Colonic mucosa (tissue), 4 donors: ENCODE data around the gene TSSK2. TPM values are rescaled to one million over a fixed set of nuclear protein-coding genes. Genes with fewer than 3 reads are reported as not detected.

ENCODE experiments used
- DNase-seq: peaks from one replicate; pipeline ENCODE4 v3.0.0-alpha.2; 2020
- H3K27ac ChIP-seq: fragments of 200-600 bp; one replicate; pipeline ENCODE4 v1.8.0; 2021
- H3K27me3 ChIP-seq: fragments of 200-600 bp; one replicate; pipeline ENCODE4 v1.8.0; 2021
- H3K36me3 ChIP-seq: fragments of 200-600 bp; one replicate; pipeline ENCODE4 v1.8.0; 2021
- H3K4me1 ChIP-seq: fragments of 200-600 bp; one replicate; pipeline ENCODE4 v1.8.0; 2021; ENCODE audit warnings: mild to moderate bottlenecking
- H3K4me3 ChIP-seq: fragments of 200-600 bp; one replicate; pipeline ENCODE4 v1.8.0; 2021
- H3K9ac ChIP-seq, 2 donors: one replicate each; pipeline ENCODE4 v1.7.0; 2013; ENCODE audit warnings: control low read depth in 2 of 2, low read depth in 2 of 2, low read length in 2 of 2
- H3K9me3 ChIP-seq: fragments of 200-600 bp; one replicate; pipeline ENCODE4 v1.8.0; 2021
- intact Hi-C: fragments of 100-400 bp; cut with DNase I; formaldehyde crosslinking; loops from one replicate; pipeline ENCODE4 v1.14.1; 2022
- total RNA-seq, 2 donors: library from RNA; stranded (reverse); fragmentation: NEBNext Ultra II Directional in 1 of 2; extraction: Animal tissue kit (Norgen Biotek cat#: 25700) in 1 of 2; gene quantifications; one replicate each; pipeline ENCODE4 v1.2.1, GENCODE V29; 2021
- TF ChIP-seq, protein P1 (sequence below): fragments of 200-600 bp; IDR thresholded peaks from one replicate; pipeline ENCODE4 v1.8.0; 2022; ENCODE audit warnings: antibody characterized with exemption, mild to moderate bottlenecking
- donor health status: healthy.
- donor health status: DM: no; HTN: no; CAD: no.
- donor health status: DM: no; HTN: no; CAD: no.

The TSSK2 gene
- total RNA-seq, 2 donors from 2014 or later = not detected

DNA sequence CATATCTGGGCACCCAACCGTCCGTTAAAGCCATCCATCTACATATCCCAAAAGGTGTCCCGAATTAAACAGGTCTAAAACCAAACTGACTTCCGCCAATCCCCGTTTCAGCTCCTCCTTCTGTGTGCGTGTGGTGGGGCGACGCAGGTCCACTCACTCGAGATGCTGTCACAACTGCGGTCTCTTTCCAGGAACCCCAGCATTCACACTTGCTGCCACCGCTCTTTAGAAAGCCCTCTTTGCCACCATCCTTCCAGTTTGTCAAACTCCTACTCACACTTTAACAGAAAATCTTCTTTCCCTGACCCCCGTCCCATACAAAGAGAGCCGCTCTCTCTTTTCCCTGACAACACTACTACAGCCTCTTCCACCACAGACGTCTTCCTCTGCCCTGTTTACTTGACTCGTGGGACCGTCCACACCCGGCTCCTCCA lies 12.9 kb downstream of the TSSK2 start:
- DNase-seq = no peak
- H3K27me3 ChIP-seq = peaks cover 9% of the 10 kb centered on the region
- H3K4me1 ChIP-seq = peaks cover 6% of the 10 kb centered on the region
- H3K27ac ChIP-seq = peak overlapping the region; percentile 59
- TF ChIP-seq, protein P1, sequence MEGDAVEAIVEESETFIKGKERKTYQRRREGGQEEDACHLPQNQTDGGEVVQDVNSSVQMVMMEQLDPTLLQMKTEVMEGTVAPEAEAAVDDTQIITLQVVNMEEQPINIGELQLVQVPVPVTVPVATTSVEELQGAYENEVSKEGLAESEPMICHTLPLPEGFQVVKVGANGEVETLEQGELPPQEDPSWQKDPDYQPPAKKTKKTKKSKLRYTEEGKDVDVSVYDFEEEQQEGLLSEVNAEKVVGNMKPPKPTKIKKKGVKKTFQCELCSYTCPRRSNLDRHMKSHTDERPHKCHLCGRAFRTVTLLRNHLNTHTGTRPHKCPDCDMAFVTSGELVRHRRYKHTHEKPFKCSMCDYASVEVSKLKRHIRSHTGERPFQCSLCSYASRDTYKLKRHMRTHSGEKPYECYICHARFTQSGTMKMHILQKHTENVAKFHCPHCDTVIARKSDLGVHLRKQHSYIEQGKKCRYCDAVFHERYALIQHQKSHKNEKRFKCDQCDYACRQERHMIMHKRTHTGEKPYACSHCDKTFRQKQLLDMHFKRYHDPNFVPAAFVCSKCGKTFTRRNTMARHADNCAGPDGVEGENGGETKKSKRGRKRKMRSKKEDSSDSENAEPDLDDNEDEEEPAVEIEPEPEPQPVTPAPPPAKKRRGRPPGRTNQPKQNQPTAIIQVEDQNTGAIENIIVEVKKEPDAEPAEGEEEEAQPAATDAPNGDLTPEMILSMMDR = no peak
- H3K4me3 ChIP-seq = peak overlapping the region; percentile 71
- peak overlapping the region; percentile 73 to 81 for H3K9ac ChIP-seq
- H3K36me3 ChIP-seq = peaks cover 4% of the 10 kb centered on the region
- intact Hi-C loops = loop anchor here (2.0 kb wide), 1 partner anchor 21 kb away; the partner anchor contains the start of gene DGCR2
- H3K9me3 ChIP-seq = no peaks in the 10 kb centered on the region

DNA sequence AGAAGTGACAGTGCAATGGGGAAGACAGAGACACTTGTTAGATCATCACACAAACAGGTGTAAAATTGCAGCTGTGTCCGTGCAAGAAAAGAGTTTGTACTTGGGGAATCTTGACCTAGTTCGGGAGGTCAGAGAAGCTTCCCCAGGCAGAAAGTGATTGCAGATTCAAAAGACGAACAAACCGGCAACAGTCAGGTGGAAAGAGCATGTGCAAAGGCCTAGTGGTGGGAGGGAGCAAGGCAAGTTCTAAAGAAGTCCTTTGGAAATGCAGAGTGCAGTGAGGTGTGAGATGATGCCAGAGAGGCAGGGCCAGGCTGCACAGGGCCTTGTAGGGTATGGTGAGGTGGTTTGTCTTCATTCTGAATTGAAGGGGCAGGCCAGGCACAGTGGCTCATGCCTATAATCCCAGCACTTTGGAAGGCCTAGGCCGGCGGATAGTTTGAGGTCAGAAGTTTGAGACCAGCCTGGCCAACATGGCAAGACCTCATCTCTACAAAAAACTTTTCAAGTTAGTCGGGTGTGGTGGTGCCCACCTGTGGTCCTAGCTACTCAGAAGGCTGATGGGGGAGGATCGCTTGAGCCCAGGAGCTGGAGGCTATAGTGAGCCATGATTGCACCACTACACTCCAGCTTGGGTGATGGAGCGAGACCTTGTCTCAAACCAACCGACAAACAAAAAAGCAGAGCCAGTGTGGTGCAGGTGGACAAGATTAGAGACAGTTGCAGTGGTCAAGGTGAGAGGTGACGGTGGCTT lies 15.3 kb downstream of the TSSK2 start:
- DNase-seq = no peak
- TF ChIP-seq, protein P1 = no peak
- Histone ChIP-seq H3K9me3 (no peaks in the 10 kb centered on the region), H3K4me1 (peaks cover 6% of the 10 kb centered on the region), H3K36me3 (no peaks in the 10 kb centered on the region), H3K4me3 (no peak overlapping the region), H3K27me3 (peaks cover 28% of the 10 kb centered on the region), H3K9ac (no peak overlapping the region), H3K27ac (no peak overlapping the region)
- intact Hi-C loops = loop anchor here (5.0 kb wide), 1 partner anchor 486 kb away; no protein-coding TSS in a partner anchor

DNA sequence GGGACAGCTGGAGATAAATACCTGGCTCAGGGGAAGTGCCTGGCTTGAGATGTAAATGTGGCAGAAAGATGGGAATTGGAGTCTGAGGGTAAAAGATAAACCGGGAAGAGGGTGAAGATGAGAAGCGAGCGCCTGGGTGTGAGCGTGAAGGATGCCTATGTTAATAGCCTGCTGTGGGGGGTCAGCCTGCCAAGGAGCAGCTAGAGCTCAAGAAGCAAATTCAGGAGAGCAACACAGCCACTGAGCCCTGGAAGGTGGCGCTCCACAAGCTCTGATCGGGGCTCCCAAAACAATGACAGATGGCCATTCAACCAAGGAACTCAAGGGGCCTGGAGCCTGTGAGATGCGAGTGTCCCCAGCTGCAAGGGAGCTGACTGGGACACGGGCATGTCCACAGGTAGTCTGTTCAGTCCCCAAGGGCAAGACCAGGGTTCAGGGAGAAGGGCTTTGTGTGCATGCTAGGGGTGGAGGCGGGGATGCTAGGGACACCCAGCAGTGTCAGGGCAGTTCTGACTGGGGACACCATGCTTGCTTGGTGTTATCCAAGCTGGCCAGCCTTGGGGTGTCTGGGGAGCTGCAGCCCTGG lies 16.2 kb downstream of the TSSK2 start:
- no peak overlapping the region for H3K27ac ChIP-seq
- H3K9ac ChIP-seq = no peak overlapping the region
- H3K36me3 ChIP-seq = no peaks in the 10 kb centered on the region
- H3K4me3 ChIP-seq = no peak overlapping the region
- H3K27me3 ChIP-seq = peaks cover 36% of the 10 kb centered on the region
- intact Hi-C loops = loop anchor here (5.0 kb wide), 1 partner anchor 485 kb away; no protein-coding TSS in a partner anchor
- no peak for DNase-seq
- no peaks in the 10 kb centered on the region for H3K9me3 ChIP-seq
- TF ChIP-seq, protein P1 = no peak
- peaks cover 6% of the 10 kb centered on the region for H3K4me1 ChIP-seq

DNA sequence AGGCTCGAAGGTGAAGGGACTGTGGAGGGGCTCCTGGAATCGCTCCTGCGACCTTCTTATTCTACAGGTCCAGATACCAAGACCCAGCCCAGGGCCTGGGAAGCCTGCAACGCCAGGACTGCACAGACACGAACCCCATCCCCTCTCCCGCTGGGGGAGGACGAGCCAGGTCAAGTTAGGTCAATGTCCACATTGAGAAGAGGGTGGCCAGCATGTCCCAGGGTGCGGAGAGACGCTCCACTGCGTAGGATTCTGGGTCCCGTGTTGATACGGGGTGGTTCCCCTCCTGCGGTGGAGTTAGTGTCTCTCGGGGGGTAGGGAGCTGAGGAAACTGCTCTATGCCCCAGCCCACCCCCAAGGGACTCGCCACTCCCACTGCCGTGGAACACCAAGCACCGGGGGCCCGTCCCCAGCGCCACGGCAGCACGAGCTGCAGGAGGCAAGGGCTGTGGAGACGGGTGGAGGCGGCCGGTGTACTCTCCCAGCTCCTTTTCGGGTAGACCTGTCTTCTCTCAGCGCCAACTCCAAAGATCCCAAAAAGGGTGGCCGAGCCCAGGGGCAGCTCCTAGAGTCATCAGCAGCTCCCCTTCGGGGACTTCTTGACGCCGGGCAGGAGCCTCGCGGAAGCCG lies 17.4 kb downstream of the TSSK2 start:
- Histone ChIP-seq H3K4me1 (peaks cover 3% of the 10 kb centered on the region), H3K9me3 (no peaks in the 10 kb centered on the region), H3K27ac (no peak overlapping the region), H3K4me3 (no peak overlapping the region), H3K9ac (no peak overlapping the region), H3K27me3 (peaks cover 36% of the 10 kb centered on the region), H3K36me3 (no peaks in the 10 kb centered on the region)
- TF ChIP-seq, protein P1 = no peak
- intact Hi-C loops = loop anchor here (5.0 kb wide), 1 partner anchor 484 kb away; no protein-coding TSS in a partner anchor
- DNase-seq = no peak

DNA sequence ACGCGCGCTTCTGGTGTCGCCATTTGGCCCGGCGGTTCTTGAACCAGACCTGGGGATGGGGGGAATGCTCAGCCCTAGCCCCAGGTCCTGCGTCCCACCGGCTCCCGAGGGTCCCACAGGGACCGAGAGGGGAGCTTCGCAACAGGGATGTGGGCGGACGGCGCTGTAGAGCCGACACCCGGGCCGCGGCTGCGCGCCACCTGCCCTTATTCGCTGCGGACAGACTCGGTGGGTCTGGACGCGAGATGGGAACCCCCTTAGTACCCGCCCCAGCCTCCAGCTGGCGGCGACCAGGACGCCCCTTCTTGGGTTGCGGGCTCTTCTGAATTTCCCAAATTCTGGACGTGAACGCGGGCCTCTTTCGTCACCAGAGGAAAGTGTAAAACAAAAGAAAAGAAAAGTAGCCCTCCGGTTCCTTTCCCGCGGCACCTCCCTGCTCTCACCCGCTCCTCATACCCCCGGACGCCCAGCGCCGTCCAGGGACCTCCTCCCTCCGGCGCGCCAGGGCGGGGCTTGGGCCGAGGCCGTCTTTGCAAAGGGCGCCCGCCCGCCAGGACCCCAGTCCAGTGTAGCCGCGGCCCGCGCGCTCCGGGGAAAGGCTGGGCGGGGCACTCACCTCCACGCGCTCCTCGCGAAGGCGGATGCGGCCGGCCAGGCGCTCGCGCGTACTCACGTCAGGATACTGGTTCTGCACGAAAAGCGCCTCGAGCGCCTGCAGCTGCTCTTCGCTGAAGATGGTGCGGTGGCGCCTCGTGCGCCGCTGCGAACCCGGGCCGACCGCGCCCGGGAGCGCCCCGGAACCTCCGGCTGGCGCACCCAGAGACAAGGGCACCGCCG lies 18.2 kb downstream of the TSSK2 start:
- no peak overlapping the region for H3K9ac ChIP-seq
- H3K27ac ChIP-seq = no peak overlapping the region
- no peaks in the 10 kb centered on the region for H3K36me3 ChIP-seq
- TF ChIP-seq, protein P1 = no peak
- no peaks in the 10 kb centered on the region for H3K4me1 ChIP-seq
- no peak for DNase-seq
- intact Hi-C loops = loop anchor here (5.0 kb wide), 1 partner anchor 483 kb away; no protein-coding TSS in a partner anchor
- H3K9me3 ChIP-seq = no peaks in the 10 kb centered on the region
- H3K27me3 ChIP-seq = peaks cover 36% of the 10 kb centered on the region
- peak overlapping the region; percentile 7 for H3K4me3 ChIP-seq
